Fibroblast of villous mesenchyme (primary cell): ENCODE measurements around the gene LRRC72. TPM values are rescaled to one million over a fixed set of nuclear protein-coding genes. Genes with fewer than 3 reads are reported as not detected.

Source experiments
- DNase-seq: peaks from one replicate; pipeline ENCODE4 v3.0.0-alpha.2; 2010; ENCODE audit warnings: low read depth
- H3K4me3 ChIP-seq: 2 replicates; pipeline ENCODE4 v1.5.1; 2011; ENCODE audit warnings: low read depth, mild to moderate bottlenecking, low read length
- total RNA-seq: library from RNA; depleted of rRNA; stranded (reverse); fragments of >200 nt; gene quantifications from 2 replicates; pipeline ENCODE4 v1.2.3, GENCODE V29; 2012
- TF ChIP-seq, protein P1 (sequence below): IDR thresholded peaks from 2 replicates; pipeline ENCODE4 v1.5.1; 2012; ENCODE audit warnings: low read depth, mild to moderate bottlenecking, low read length; ENCODE audit not compliant: insufficient read depth

The LRRC72 gene
- total RNA-seq, 1 donor, result not detected

DNA sequence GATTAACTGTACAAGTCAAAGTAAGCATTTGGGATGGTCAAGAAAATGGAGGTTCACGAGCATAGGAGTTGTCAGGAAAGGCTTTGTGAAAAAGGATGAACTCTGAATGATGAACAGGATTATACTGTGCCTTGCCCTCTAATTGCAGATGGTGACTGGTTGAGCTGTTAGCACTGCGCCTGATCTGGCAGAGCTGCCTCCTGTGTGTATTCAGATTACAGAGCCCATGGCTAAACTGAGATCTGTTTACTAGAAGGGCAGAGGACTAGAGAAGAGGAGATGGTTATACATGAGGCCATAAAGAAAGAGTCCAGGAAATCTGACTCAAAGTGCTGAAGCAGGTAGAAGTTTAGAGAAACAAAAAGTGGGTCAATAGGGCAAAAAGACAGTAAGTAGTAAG is 29.7 kb downstream of the LRRC72 start:
- TF ChIP-seq, protein P1, sequence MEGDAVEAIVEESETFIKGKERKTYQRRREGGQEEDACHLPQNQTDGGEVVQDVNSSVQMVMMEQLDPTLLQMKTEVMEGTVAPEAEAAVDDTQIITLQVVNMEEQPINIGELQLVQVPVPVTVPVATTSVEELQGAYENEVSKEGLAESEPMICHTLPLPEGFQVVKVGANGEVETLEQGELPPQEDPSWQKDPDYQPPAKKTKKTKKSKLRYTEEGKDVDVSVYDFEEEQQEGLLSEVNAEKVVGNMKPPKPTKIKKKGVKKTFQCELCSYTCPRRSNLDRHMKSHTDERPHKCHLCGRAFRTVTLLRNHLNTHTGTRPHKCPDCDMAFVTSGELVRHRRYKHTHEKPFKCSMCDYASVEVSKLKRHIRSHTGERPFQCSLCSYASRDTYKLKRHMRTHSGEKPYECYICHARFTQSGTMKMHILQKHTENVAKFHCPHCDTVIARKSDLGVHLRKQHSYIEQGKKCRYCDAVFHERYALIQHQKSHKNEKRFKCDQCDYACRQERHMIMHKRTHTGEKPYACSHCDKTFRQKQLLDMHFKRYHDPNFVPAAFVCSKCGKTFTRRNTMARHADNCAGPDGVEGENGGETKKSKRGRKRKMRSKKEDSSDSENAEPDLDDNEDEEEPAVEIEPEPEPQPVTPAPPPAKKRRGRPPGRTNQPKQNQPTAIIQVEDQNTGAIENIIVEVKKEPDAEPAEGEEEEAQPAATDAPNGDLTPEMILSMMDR, result no peak
- no peak for DNase-seq
- H3K4me3 ChIP-seq, result no peak overlapping the region

DNA sequence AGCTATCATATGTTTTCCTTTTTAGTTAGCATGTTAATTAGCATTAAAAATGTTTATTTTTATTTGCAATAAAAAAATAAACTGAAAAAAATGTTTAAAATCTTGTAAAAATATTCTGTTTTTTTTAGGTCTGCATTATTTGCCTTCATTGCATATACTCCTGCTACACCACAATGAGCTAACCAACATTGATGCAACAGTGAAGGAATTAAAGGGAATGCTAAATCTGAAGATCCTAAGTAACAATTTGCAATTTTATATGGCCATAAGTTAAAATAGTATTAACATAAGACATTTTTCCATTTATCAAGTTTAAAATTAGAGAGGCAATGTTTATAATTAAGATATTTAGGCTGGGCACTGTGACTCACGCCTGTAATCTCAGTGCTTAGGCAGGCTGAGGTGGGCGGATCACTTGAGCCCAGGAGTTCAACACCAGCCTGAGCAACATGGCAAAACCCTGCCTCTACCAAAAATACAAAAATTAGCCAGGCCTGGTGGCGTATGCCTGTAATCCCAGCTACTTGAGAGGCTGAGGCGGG is 32.2 kb downstream of the LRRC72 start:
- DNase-seq, result no peak
- H3K4me3 ChIP-seq, result no peak overlapping the region
- TF ChIP-seq, protein P1, result no peak

DNA sequence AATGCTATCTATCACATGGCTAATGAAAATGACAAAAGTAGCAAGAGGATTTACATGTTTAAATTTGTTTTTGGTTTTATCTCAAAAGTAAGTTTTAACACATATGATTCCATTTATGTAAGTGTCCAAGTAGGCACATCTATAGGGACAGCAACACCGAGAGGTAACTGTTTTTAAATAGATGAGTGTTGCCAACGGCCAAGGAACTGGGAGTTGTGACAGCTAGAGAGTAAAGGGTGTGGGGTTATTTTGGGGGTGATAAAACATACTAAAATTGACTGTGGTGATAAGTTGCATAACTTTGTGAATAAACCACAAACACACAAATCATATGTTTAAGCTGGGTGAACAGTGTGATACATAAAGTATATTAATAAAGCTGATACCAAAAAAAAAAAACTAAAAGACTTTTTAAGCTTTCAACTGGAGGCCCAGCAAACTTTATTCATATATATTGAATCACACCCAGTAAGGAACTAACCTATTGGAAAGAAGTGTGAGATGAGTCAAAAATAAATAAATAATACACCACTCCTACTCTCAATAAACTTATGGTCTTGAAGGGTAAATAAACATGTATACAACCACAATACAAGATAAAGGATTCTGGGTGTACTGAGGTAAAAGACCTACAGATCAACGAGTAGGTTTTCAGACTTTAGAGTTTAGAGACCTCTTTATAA is 33.0 kb downstream of the LRRC72 start:
- no peak for DNase-seq
- TF ChIP-seq, protein P1, result no peak
- H3K4me3 ChIP-seq, result no peak overlapping the region

- DNase-seq, result no peak
- TF ChIP-seq, protein P1, result no peak
Measured at GRCh38 chr7:16561943-16562342, 35.3 kb downstream of the LRRC72 start.

GRCh38 chr7:16562456-16563220 is 36.0 kb downstream of the LRRC72 start:
- TF ChIP-seq, protein P1, result no peak
- H3K4me3 ChIP-seq, result no peak overlapping the region
- DNase-seq, result no peak

More at GRCh38 chr7:16561943-16562342, 35.3 kb downstream of the LRRC72 start:
- no peak overlapping the region for H3K4me3 ChIP-seq

- no peak overlapping the region for H3K4me3 ChIP-seq
- TF ChIP-seq, protein P1, result no peak
- DNase-seq, result peak; percentile 34
Measured at GRCh38 chr7:16563281-16564022, 36.8 kb downstream of the LRRC72 start.
